PC-3 (cell line): ENCODE results near the gene STK11. TPM values are rescaled to one million over a fixed set of nuclear protein-coding genes. Genes with fewer than 3 reads are reported as not detected.

ENCODE experiments used
- ATAC-seq: fragments of 200-7000 bp; cut with Tn5 transposase; 2 replicates; pipeline ENCODE4 v1.9.1; 2020; ENCODE audit warnings: mild to moderate bottlenecking, moderate library complexity
- BruUV-seq: library from RNA; stranded (reverse); fragments of 400-500 nt; replicated peaks from 2 replicates; lab custom pipeline; 2021; lab: Mats Ljungman, UMichigan
- CTCF ChIA-PET: fragments of 300-600 bp; sonication (Branson Sonifier 250); formaldehyde crosslinking; loops from one replicate; lab custom pipeline; 2022; ENCODE audit warnings: antibody characterized with exemption; lab: Charles Lee
- POLR2A ChIA-PET: fragments of 300-600 bp; sonication (Branson Sonifier 250); formaldehyde crosslinking; loops from one replicate; lab custom pipeline; 2022; ENCODE audit warnings: antibody characterized with exemption; ENCODE audit not compliant: unreplicated experiment; lab: Charles Lee
- DNase-seq: peaks from one replicate; pipeline ENCODE4 v3.0.0-alpha.2; 2015
- H2AFZ ChIP-seq: fragments of 300-600 bp; sonication (generic); 2 replicates; pipeline ENCODE4 v1.6.0; 2016; ENCODE audit warnings: antibody characterized with exemption, low read length
- H3F3A ChIP-seq: fragments of 300-600 bp; sonication (generic); one replicate; pipeline ENCODE4 v1.6.0; 2017; ENCODE audit warnings: antibody characterized with exemption, low read length, control low read depth, mild to moderate bottlenecking; ENCODE audit not compliant: unreplicated experiment
- H3K27ac ChIP-seq: fragments of 300-600 bp; sonication (generic); 2 replicates; pipeline ENCODE4 v1.5.1; 2016; ENCODE audit warnings: mild to moderate bottlenecking, low read length
- H3K27me3 ChIP-seq: fragments of 300-600 bp; sonication (generic); 2 replicates; pipeline ENCODE4 v1.6.1; 2016; ENCODE audit warnings: low read length, mixed read lengths
- H3K36me3 ChIP-seq: fragments of 300-600 bp; sonication (generic); 2 replicates; pipeline ENCODE4 v1.6.1; 2016; ENCODE audit warnings: low read depth, mixed run types, low read length, mixed read lengths
- H3K4me1 ChIP-seq: fragments of 300-600 bp; sonication (generic); 2 replicates; pipeline ENCODE4 v1.5.1; 2016; ENCODE audit warnings: low read length; ENCODE audit not compliant: insufficient read depth
- H3K4me2 ChIP-seq: fragments of 300-600 bp; sonication (generic); 2 replicates; pipeline ENCODE4 v1.6.0; 2016; ENCODE audit warnings: low read length
- H3K4me3 ChIP-seq: fragments of 300-600 bp; sonication (generic); 2 replicates; pipeline ENCODE4 v1.5.1; 2016; ENCODE audit warnings: mild to moderate bottlenecking, low read length, mixed read lengths
- H3K79me2 ChIP-seq: fragments of 300-600 bp; sonication (generic); 2 replicates; pipeline ENCODE4 v1.6.1; 2017; ENCODE audit warnings: low read length, mixed read lengths
- H3K9ac ChIP-seq: fragments of 300-600 bp; sonication (generic); 2 replicates; pipeline ENCODE4 v1.6.0; 2016; ENCODE audit warnings: mild to moderate bottlenecking, low read length
- H3K9me2 ChIP-seq: fragments of 300-600 bp; sonication (generic); replicated peaks from 2 replicates; pipeline ENCODE4 v1.6.1; 2016; ENCODE audit warnings: mixed run types, low read length, mixed read lengths
- H3K9me3 ChIP-seq: fragments of 300-600 bp; sonication (generic); 2 replicates; pipeline ENCODE4 v1.6.1; 2016; ENCODE audit warnings: low read length, mixed read lengths
- H4K20me1 ChIP-seq: fragments of 300-600 bp; sonication (generic); 2 replicates; pipeline ENCODE4 v1.6.1; 2016; ENCODE audit warnings: low read length, mixed read lengths
- EZH2 ChIP-seq: fragments of 300-600 bp; sonication (generic); IDR thresholded peaks from one replicate; pipeline ENCODE4 v1.6.1; 2017; ENCODE audit warnings: antibody characterized with exemption, mild to moderate bottlenecking, low read length; ENCODE audit not compliant: unreplicated experiment
- EZH2phosphoT487 ChIP-seq: fragments of 300-600 bp; sonication (generic); IDR thresholded peaks from 2 replicates; pipeline ENCODE4 v1.6.1; 2018; ENCODE audit warnings: mild to moderate bottlenecking, antibody characterized with exemption, low read length, borderline replicate concordance
- intact Hi-C: fragments of 100-400 bp; cut with micrococcal nuclease; formaldehyde crosslinking; loops from 2 replicates; pipeline ENCODE4 v1.9.0; 2023
- total RNA-seq: library from RNA; depleted of rRNA; stranded (reverse); fragments of >200 nt; gene quantifications from 2 replicates; pipeline ENCODE4 v1.2.3, GENCODE V29; 2014
- TF ChIP-seq, protein P1 (sequence below): fragments of 300-600 bp; sonication (generic); conservative IDR thresholded peaks from 2 replicates; pipeline ENCODE4 v1.5.1; 2017; ENCODE audit warnings: antibody characterized with exemption, low read depth, mild to moderate bottlenecking, low read length

The STK11 gene
- total RNA-seq, 1 experiment from 2014 or later = 82.4 TPM

GRCh38 chr19:1216756-1217155 lies 11.2 kb downstream of the STK11 start:
- DNase-seq (no peak), ATAC-seq (no peak)
- ChIA-PET POLR2A (no interaction called here), CTCF (interaction anchor here (0.5 kb wide), 1 partner anchor 22 kb away, joined by 7 read pairs; no protein-coding TSS in a partner anchor)
- no peak overlapping the region; the same call in 1 of the 2 replicates for H3K9ac ChIP-seq
- TF ChIP-seq EZH2 (no peak), EZH2phosphoT487 (no peak)
- TF ChIP-seq, protein P1, sequence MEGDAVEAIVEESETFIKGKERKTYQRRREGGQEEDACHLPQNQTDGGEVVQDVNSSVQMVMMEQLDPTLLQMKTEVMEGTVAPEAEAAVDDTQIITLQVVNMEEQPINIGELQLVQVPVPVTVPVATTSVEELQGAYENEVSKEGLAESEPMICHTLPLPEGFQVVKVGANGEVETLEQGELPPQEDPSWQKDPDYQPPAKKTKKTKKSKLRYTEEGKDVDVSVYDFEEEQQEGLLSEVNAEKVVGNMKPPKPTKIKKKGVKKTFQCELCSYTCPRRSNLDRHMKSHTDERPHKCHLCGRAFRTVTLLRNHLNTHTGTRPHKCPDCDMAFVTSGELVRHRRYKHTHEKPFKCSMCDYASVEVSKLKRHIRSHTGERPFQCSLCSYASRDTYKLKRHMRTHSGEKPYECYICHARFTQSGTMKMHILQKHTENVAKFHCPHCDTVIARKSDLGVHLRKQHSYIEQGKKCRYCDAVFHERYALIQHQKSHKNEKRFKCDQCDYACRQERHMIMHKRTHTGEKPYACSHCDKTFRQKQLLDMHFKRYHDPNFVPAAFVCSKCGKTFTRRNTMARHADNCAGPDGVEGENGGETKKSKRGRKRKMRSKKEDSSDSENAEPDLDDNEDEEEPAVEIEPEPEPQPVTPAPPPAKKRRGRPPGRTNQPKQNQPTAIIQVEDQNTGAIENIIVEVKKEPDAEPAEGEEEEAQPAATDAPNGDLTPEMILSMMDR = no peak
- 0 out of 2 replicates have a peak overlapping the region, but pooled peaks have one; percentile 47 for H3K4me2 ChIP-seq
- no peaks in the 10 kb centered on the region for H3F3A ChIP-seq
- H3K79me2 ChIP-seq = peaks cover 65% of the 10 kb centered on the region
- peak overlapping the region; percentile 52 for H3K27ac ChIP-seq
- intact Hi-C loops = no loop called here
- H3K4me3 ChIP-seq = no peak overlapping the region
- H2AFZ ChIP-seq = no peak overlapping the region
- no peaks in the 10 kb centered on the region for H3K36me3 ChIP-seq
- peaks cover 25% of the 10 kb centered on the region for H3K4me1 ChIP-seq
- no peaks in the 10 kb centered on the region for H3K27me3 ChIP-seq
- no peaks in the 10 kb centered on the region for H3K9me3 ChIP-seq
- H4K20me1 ChIP-seq = 0 out of 2 replicates have a peak, but pooled peaks cover 2% of the 10 kb centered on the region
- H3K9me2 ChIP-seq = no peaks in the 10 kb centered on the region
- BruUV-seq = no TSS peak

DNA sequence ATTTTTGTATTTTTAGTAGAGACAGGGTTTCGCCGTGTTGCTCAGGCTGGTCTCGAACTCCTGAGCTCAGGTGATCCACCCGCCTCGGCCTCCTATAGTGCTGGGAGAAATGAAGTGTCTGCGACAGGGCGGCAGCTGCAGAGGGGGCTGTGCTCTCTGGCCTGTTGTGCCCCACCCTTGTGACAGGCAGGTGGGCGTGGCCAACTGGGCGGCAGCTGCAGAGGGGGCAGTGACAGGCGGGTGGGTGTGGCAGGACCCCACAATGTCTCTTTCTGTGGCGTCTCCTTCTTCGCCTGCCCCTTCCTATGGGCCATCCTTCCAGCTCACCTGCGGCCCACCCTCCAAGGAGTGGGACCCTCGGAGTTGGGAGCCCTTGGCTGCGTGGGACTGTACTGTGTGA lies 11.8 kb downstream of the STK11 start:
- CTCF ChIA-PET = no interaction called here
- Histone ChIP-seq H3K79me2 (peaks cover 59% of the 10 kb centered on the region), H3K9ac (no peak overlapping the region), H3K4me2 (no peak overlapping the region), H3K4me1 (peaks cover 25% of the 10 kb centered on the region), H3K27me3 (no peaks in the 10 kb centered on the region), H3K9me2 (no peaks in the 10 kb centered on the region), H3K27ac (no peak overlapping the region), H2AFZ (no peak overlapping the region), H3K36me3 (no peaks in the 10 kb centered on the region), H3K4me3 (no peak overlapping the region), H3F3A (no peaks in the 10 kb centered on the region), H4K20me1 (0 out of 2 replicates have a peak, but pooled peaks cover 2% of the 10 kb centered on the region), H3K9me3 (no peaks in the 10 kb centered on the region)
- TF ChIP-seq EZH2 (no peak), EZH2phosphoT487 (no peak)
- TF ChIP-seq, protein P1 = no peak
- ATAC-seq (no peak), DNase-seq (no peak)
- no TSS peak for BruUV-seq
- POLR2A ChIA-PET = no interaction called here
- intact Hi-C loops = no loop called here

GRCh38 chr19:1218751-1219567 lies 13.4 kb downstream of the STK11 start:
- ATAC-seq (no peak), DNase-seq (no peak)
- Histone ChIP-seq H4K20me1 (0 out of 2 replicates have a peak, but pooled peaks cover 2% of the 10 kb centered on the region), H3K4me3 (no peak overlapping the region), H3K9me3 (no peaks in the 10 kb centered on the region), H3K27me3 (no peaks in the 10 kb centered on the region), H3K79me2 (peaks cover 44% of the 10 kb centered on the region), H3K36me3 (no peaks in the 10 kb centered on the region), H3K9ac (no peak overlapping the region), H3F3A (no peaks in the 10 kb centered on the region), H3K4me2 (no peak overlapping the region), H3K9me2 (no peaks in the 10 kb centered on the region), H2AFZ (no peak overlapping the region), H3K27ac (no peak overlapping the region), H3K4me1 (peaks cover 25% of the 10 kb centered on the region)
- no TSS peak for BruUV-seq
- TF ChIP-seq EZH2phosphoT487 = no peak
- no peak for TF ChIP-seq EZH2
- TF ChIP-seq, protein P1 = no peak
- intact Hi-C loops = no loop called here
- ChIA-PET CTCF (no interaction called here), POLR2A (no interaction called here)
